NCI-H2196 (cell line): ENCODE data around the gene UPK3B.
"Not testable (repeated sequence)": the region's sequence is repeated elsewhere in the genome, so short reads cannot be mapped to it uniquely, and the experiment has no call there.

Source experiments
- DNase-seq: peaks from one replicate; lab custom pipeline; 2025; ENCODE audit not compliant: unreplicated experiment; lab: John Stamatoyannopoulos, UW

The UPK3B gene

GRCh38 chr7:76512941-76513816 lies 2.8 kb downstream of the UPK3B start:
- no peak for DNase-seq

DNA sequence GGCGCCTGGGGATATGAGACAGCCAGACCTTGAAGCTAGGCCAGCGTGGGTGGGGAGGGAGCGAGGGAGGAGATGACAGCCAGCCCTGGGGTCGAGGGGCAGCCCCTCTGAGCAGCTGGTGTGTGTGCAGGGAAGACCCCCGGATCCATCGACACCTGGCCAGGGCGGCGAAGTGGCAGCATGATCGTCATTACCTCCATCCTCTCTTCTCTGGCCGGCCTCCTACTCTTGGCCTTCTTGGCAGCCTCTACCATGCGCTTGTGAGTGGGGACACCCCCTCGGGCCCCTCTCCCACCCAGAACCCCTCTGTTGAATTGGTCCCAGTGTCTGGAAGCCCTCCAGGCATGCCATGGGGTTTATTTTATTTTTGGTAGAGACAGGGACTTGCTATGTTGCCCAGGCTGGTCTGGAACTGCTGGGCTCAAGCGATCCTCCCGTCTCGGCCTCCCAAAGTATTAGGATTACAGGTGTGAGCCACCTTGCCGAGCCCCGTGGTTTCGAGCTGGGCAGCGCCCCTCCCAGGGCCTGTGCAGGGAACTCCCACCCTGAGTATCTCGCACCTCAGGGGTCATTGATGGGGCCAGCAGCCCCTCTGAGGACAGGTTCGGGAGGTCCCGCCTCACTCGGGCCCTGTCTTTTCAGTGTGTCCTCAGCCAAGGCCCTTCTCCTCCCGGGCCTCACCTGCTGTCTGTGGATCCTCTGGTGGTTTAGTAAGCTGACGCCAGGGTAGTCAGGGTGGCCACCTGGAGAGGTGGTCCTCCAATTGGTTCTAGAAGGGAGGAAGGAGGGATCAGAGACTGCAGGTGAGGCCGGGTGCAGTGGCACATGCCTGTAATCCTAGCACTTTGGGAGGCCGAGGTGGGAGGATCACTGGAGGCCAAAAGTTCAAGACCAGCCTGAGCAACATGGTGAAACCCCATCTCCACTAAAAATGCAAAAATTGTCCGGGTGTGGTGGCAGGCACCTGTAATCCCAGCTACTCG lies 3.8 kb downstream of the UPK3B start:
- DNase-seq: no peak

GRCh38 chr7:76514926-76515771 lies 4.8 kb downstream of the UPK3B start:
- DNase-seq: no peak

GRCh38 chr7:76515999-76516443 lies 5.7 kb downstream of the UPK3B start:
- no peak for DNase-seq

- not testable (repeated sequence) for DNase-seq
Measured at GRCh38 chr7:76516932-76517331, 6.6 kb downstream of the UPK3B start.

GRCh38 chr7:76526183-76526582 lies 15.8 kb downstream of the UPK3B start:
- DNase-seq: not testable (repeated sequence)

DNA sequence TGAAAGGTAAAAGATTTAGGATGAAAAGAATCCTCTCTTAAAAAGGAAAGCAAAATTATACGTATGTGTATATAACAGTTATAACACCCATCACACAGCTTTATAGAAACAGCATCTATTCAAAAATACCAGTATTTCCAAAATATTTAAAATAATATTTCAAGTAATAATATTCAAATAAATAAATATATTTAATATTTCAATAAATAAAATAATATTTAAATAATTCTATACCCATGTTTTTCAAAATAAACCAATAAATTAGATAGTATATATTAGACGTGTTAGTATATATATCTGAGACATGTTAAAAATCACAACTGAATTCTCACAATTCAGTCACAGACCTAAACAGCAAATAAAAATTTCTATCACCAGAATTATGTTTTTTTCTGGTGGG lies 21.3 kb downstream of the UPK3B start:
- DNase-seq: not testable (repeated sequence)

GRCh38 chr7:76543197-76543596 lies 32.8 kb downstream of the UPK3B start, which contains the start of gene SPDYE16:
SPDYE16 (minus strand) TSS chr7:76543297; CDS start chr7:76541459, 1,838 bp downstream.
- not testable (repeated sequence) for DNase-seq

GRCh38 chr7:76549025-76549854 lies 38.9 kb downstream of the UPK3B start:
- DNase-seq: peak; percentile 71

- not testable (repeated sequence) for DNase-seq
Measured at GRCh38 chr7:76549855-76550248, 39.5 kb downstream of the UPK3B start.

DNA sequence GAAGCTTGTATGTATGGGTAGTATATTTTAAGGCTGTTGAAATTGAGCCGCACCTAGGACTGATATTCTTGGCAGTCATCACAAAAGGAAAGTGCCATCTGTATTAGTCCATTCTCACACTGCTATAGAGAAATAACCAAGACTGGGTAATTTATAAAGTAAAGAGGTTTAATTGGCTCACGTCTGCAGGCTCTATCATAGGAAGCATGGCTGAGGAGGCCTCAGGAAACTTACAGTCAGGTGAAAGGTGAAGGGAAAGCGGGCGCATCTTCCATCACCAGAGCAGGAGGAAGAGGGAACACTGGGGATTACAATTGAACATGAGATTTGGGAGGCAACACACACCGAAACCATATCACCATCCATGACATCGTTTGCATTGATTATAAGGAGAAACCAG lies 41.6 kb downstream of the UPK3B start:
- not testable (repeated sequence) for DNase-seq

- not testable (repeated sequence) for DNase-seq
Measured at GRCh38 chr7:76559685-76560084, 49.3 kb downstream of the UPK3B start.

GRCh38 chr7:76560157-76560556 lies 49.8 kb downstream of the UPK3B start:
- not testable (repeated sequence) for DNase-seq

DNA sequence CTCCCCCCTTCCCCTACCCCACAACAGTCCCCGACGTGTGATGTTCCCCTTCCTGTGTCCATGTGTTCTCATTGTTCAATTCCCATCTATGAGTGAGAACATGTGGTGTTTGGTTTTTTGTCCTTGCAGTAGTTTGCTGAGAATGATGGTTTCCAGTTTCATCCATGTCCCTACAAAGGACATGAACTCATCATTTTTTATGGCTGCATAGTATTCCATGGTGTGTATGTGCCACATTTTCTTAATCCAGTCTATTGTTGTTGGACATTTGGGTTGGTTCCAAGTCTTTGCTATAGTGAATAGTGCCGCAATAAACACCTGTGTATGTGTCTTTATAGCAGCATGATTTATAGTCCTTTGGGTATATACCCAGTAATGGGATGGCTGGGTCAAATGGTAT lies 51.0 kb downstream of the UPK3B start:
- DNase-seq: not testable (repeated sequence)

DNA sequence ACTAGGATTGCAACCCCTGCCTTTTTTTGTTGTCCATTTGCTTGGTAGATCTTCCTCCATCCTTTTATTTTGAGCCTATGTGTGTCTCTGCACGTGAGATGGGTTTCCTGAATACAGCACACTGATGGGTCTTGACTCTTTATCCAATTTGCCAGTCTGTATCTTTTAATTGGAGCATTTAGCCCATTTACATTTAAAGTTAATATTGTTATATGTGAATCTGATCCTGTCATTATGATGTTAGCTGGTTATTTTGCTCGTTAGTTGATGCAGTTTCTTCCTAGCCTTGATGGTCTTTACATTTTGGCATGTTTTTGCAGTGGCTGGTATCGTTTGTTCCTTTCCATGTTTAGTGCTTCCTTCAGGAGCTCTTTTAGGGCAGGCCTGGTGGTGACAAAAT lies 54.6 kb downstream of the UPK3B start:
- not testable (repeated sequence) for DNase-seq
